H1 (cell line): Measurements from ENCODE around the gene BABAM2. TPM values are rescaled to one million over a fixed set of nuclear protein-coding genes. Genes with fewer than 3 reads are reported as not detected.

Source experiments
- CTCF ChIA-PET: fragments of 300-600 bp; sonication (Branson Sonifier 250); formaldehyde crosslinking; loops from one replicate; lab custom pipeline; 2021; ENCODE audit not compliant: partially characterized antibody; lab: Charles Lee
- POLR2A ChIA-PET: fragments of 300-600 bp; sonication (Branson Sonifier 250); formaldehyde crosslinking; loops from one replicate; lab custom pipeline; 2021; ENCODE audit warnings: inconsistent platforms; ENCODE audit not compliant: partially characterized antibody; lab: Charles Lee
- DNase-seq, 2 experiments: peaks; one replicate each; pipeline versions ENCODE4 v3.0.0 to v3.0.0-alpha.2; 2010 to 2022; ENCODE audit warnings: low spot score in 2 of 2, low read depth in 1 of 2, mixed read lengths in 1 of 2
- FAIRE-seq: peaks from 2 replicates; lab custom pipeline; 2011; peaks lifted over from hg19 to GRCh38; lab: Jason Lieb, UNC
- H2AFZ ChIP-seq: 2 replicates; pipeline ENCODE4 v1.8.1; 2012; ENCODE audit warnings: low read length, inconsistent platforms
- H2AK5ac ChIP-seq: 2 replicates; pipeline ENCODE4 v1.6.1; 2013; ENCODE audit warnings: low read depth, low read length
- H2BK120ac ChIP-seq: replicated peaks from 2 replicates; pipeline ENCODE3; 2013; ENCODE audit warnings: low read depth, low read length, inconsistent platforms
- H2BK12ac ChIP-seq: 2 replicates; pipeline ENCODE4 v1.6.1; 2013; ENCODE audit warnings: low read depth, low read length
- H2BK15ac ChIP-seq: 2 replicates; pipeline ENCODE4 v1.6.1; 2013; ENCODE audit warnings: low read length
- H2BK20ac ChIP-seq: 2 replicates; pipeline ENCODE4 v1.6.1; 2013; ENCODE audit warnings: low read length
- H2BK5ac ChIP-seq: 2 replicates; pipeline ENCODE4 v1.6.1; 2013; ENCODE audit warnings: low read depth, low read length
- H3K14ac ChIP-seq: 2 replicates; pipeline ENCODE4 v1.6.1; 2013; ENCODE audit warnings: inconsistent platforms; ENCODE audit not compliant: insufficient read length
- H3K18ac ChIP-seq: 2 replicates; pipeline ENCODE4 v1.6.1; 2013; ENCODE audit warnings: low read length; ENCODE audit errors: extremely low read depth
- H3K23ac ChIP-seq: 2 replicates; pipeline ENCODE4 v1.6.1; 2013; ENCODE audit warnings: inconsistent platforms; ENCODE audit not compliant: insufficient read length
- H3K23me2 ChIP-seq: 2 replicates; pipeline ENCODE4 v1.6.1; 2013; ENCODE audit warnings: low read depth, low read length
- H3K27ac ChIP-seq: 2 replicates; pipeline ENCODE4 v1.6.1; 2011; ENCODE audit warnings: low read depth, low read length, inconsistent platforms
- H3K27me3 ChIP-seq, 4 experiments: replicated peaks in 1 of 4; 1 replicate in 1 of 4; 2 replicates in 3 of 4; pipeline versions ENCODE4 v1.6.1 to v1.8.1; 2011 to 2013; ENCODE audit warnings: low read length in 3 of 4, mild to moderate bottlenecking in 3 of 4, inconsistent platforms in 2 of 4, mixed read lengths in 2 of 4, moderate library complexity in 1 of 4; ENCODE audit not compliant: control insufficient read depth in 3 of 4, insufficient read depth in 3 of 4; ENCODE audit errors: extremely low read depth in 1 of 4
- H3K36me3 ChIP-seq, 4 experiments: 2 replicates each; pipeline versions ENCODE4 v1.6.1 to v1.8.1; 2011 to 2013; ENCODE audit warnings: mild to moderate bottlenecking in 4 of 4, low read length in 3 of 4, moderate library complexity in 2 of 4, control low read depth in 1 of 4, inconsistent platforms in 1 of 4; ENCODE audit not compliant: insufficient read depth in 4 of 4, control insufficient read depth in 2 of 4
- H3K4ac ChIP-seq: replicated peaks from 2 replicates; pipeline ENCODE3; 2013; ENCODE audit warnings: low read length, low read depth, mixed read lengths, inconsistent platforms; ENCODE audit not compliant: insufficient read length
- H3K4me1 ChIP-seq, 4 experiments: replicated peaks in 1 of 4; 1 replicate in 1 of 4; 2 replicates in 3 of 4; pipeline versions ENCODE4 v1.6.1 to v1.8.1; 2011 to 2013; ENCODE audit warnings: low read length in 3 of 4, inconsistent platforms in 2 of 4, mixed read lengths in 1 of 4; ENCODE audit not compliant: insufficient read depth in 4 of 4, control insufficient read depth in 3 of 4
- H3K4me2 ChIP-seq, 2 experiments: 2 replicates each; pipeline versions ENCODE4 v1.6.1 to v1.8.1; 2011 to 2013; ENCODE audit warnings: low read depth in 2 of 2, low read length in 2 of 2, control low read depth in 1 of 2, inconsistent platforms in 1 of 2, mild to moderate bottlenecking in 1 of 2; ENCODE audit not compliant: insufficient read depth in 1 of 2
- H3K4me3 ChIP-seq, 4 experiments: fragments of 200-600, 300-600 bp in 1 of 4; sonication (generic), shearing (Covaris generic), sonication (Bioruptor Twin) in 1 of 4; 2 replicates each; pipeline versions ENCODE4 v1.5.1 to v1.8.1; 2011 to 2016; ENCODE audit warnings: low read length in 4 of 4, low read depth in 3 of 4, control low read depth in 2 of 4, inconsistent platforms in 2 of 4, mild to moderate bottlenecking in 2 of 4, mixed read lengths in 1 of 4, moderate library complexity in 1 of 4; ENCODE audit not compliant: insufficient read depth in 2 of 4; ENCODE audit errors: extremely low read depth in 1 of 4
- H3K56ac ChIP-seq: replicated peaks from 2 replicates; pipeline ENCODE3; 2013; ENCODE audit warnings: low read depth, mild to moderate bottlenecking, mixed read lengths, low read length, inconsistent platforms; ENCODE audit not compliant: insufficient read length
- H3K79me1 ChIP-seq: 2 replicates; pipeline ENCODE4 v1.6.1; 2013; ENCODE audit warnings: low read depth, low read length, control low read depth
- H3K79me2 ChIP-seq, 2 experiments: 2 replicates each; pipeline versions ENCODE4 v1.6.1 to v1.8.1; 2012 to 2013; ENCODE audit warnings: low read length in 2 of 2, mild to moderate bottlenecking in 2 of 2, inconsistent platforms in 1 of 2; ENCODE audit not compliant: insufficient read depth in 2 of 2, control insufficient read depth in 1 of 2
- H3K9ac ChIP-seq, 4 experiments: replicated peaks in 1 of 4; 1 replicate in 1 of 4; 2 replicates in 3 of 4; pipeline versions ENCODE4 v1.6.1 to v1.8.1; 2011 to 2013; ENCODE audit warnings: low read depth in 3 of 4, low read length in 3 of 4, control low read depth in 2 of 4, mild to moderate bottlenecking in 2 of 4, moderate library complexity in 2 of 4, inconsistent platforms in 1 of 4; ENCODE audit errors: extremely low read depth in 1 of 4
- H3K9me3 ChIP-seq, 2 experiments: 2 replicates each; pipeline versions ENCODE4 v1.6.1 to v1.8.1; 2012 to 2013; ENCODE audit warnings: mild to moderate bottlenecking in 2 of 2, moderate library complexity in 2 of 2, control low read depth in 1 of 2, inconsistent platforms in 1 of 2, low read depth in 1 of 2, low read length in 1 of 2, mixed read lengths in 1 of 2; ENCODE audit not compliant: insufficient read depth in 2 of 2
- H4K20me1 ChIP-seq, 2 experiments: replicated peaks in 1 of 2; 2 replicates each; pipeline versions ENCODE3 to v1.8.1; 2011 to 2013; ENCODE audit warnings: inconsistent platforms in 2 of 2, low read length in 2 of 2, mild to moderate bottlenecking in 1 of 2; ENCODE audit not compliant: insufficient read depth in 2 of 2, control insufficient read depth in 1 of 2
- H4K5ac ChIP-seq: 2 replicates; pipeline ENCODE4 v1.6.1; 2013; ENCODE audit warnings: low read length, low read depth, mixed read lengths, inconsistent platforms; ENCODE audit not compliant: insufficient read length
- H4K8ac ChIP-seq: 2 replicates; pipeline ENCODE4 v1.8.0; 2013; ENCODE audit warnings: mild to moderate bottlenecking, moderate library complexity, low read length, inconsistent platforms; ENCODE audit not compliant: insufficient read depth; ENCODE audit errors: extremely low read depth
- H4K91ac ChIP-seq: replicated peaks from 2 replicates; pipeline ENCODE3; 2013; ENCODE audit warnings: low read length, mixed read lengths, inconsistent platforms; ENCODE audit not compliant: insufficient read length
- FOSL1 ChIP-seq: IDR thresholded peaks from 2 replicates; pipeline ENCODE4 v1.6.1; 2011; ENCODE audit warnings: mild to moderate bottlenecking, low read depth, low read length, moderate library complexity; ENCODE audit not compliant: insufficient read depth
- TAF7 ChIP-seq: optimal IDR thresholded peaks from 2 replicates; pipeline ENCODE3; 2011; ENCODE audit warnings: low read depth, mild to moderate bottlenecking, inconsistent platforms, low read length, moderate library complexity, borderline replicate concordance
- WGBS, 2 experiments: shearing (Covaris generic) in 1 of 2; methylation state at CpG; one replicate each; pipeline versions ENCODE4 v1.1.6 to v1.1.7; 2013 to 2015; ENCODE audit warnings: low lambda C conversion rate in 2 of 2, mixed read lengths in 2 of 2, inconsistent platforms in 1 of 2, low coverage in 1 of 2, missing lambda C conversion rate in 1 of 2; ENCODE audit not compliant: insufficient replicate concordance in 2 of 2, insufficient coverage in 1 of 2, insufficient read length in 1 of 2; ENCODE audit errors: extremely low coverage in 1 of 2, missing lambda C conversion rate in 1 of 2; 5-methylcytosine and 5-hydroxymethylcytosine counted together
- polyA plus RNA-seq, 7 experiments: library from polyadenylated mRNA; depleted of rRNA in 3 of 7; stranded (reverse) in 5 of 7; unstranded in 2 of 7; fragments of >200 nt in 5 of 7; fragments of 200-250 nt in 2 of 7; gene quantifications; 1 replicate in 5 of 7; 2 replicates in 1 of 7; 4 replicates in 1 of 7; pipeline versions ENCODE4 v1.2.1 to v1.2.3, GENCODE V29; 2011 to 2013; ENCODE audit warnings: missing spikeins in 2 of 7, mixed read lengths in 2 of 7
- total RNA-seq: library from RNA; stranded (reverse); fragmentation: NEBNext Ultra II Directional; extraction: Animal tissue kit (Norgen Biotek cat#: 25700); gene quantifications from 2 replicates; pipeline ENCODE4 v1.2.1, GENCODE V29; 2021

The BABAM2 gene
- total and polyA plus RNA-seq, 2 of the 8 experiments (the other 6 are each of a cell fraction or from before 2014, with no cell fraction given): 15.8 to 20.9 TPM

DNA sequence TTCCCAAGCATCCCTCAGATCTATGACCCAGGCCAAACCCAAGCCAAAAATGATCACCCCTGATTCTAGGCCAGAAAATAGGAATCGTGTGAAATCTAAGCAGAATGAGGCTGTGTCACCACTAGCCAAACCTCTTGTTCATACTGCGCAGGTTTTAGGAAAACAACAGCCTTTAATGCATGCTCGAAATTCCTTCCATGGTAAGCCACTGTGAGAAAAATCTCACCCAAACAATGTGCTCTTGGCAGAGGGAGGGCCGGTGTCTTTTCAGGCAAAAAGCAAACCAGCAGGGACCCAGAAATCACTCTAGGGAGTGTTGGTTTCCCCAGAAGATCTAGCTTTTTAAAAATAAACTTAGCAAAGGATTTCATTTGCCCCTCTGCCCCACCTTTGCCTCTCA lies 430.9 kb downstream of the BABAM2 start:
- H4K8ac ChIP-seq: no peak overlapping the region
- H2BK15ac ChIP-seq: no peak overlapping the region
- no peak overlapping the region for H3K9ac ChIP-seq
- peak; percentile 89 for FAIRE-seq
- H2BK5ac ChIP-seq: no peak overlapping the region
- H3K79me1 ChIP-seq: no peaks in the 10 kb centered on the region
- no peak overlapping the region for H3K4ac ChIP-seq
- H3K23me2 ChIP-seq: no peaks in the 10 kb centered on the region
- no peak for DNase-seq
- no peak overlapping the region for H3K18ac ChIP-seq
- POLR2A ChIA-PET: interaction anchor here (1.2 kb wide), 1 partner anchor 70 kb away, joined by 3 read pairs; no protein-coding TSS in a partner anchor
- no peak overlapping the region for H4K5ac ChIP-seq
- WGBS, 2 experiments: 32% methylated on average over 4 of the region's 4 CpGs; no CpG with 5 or more reads in 1 of the 2 experiments
- no peaks in the 10 kb centered on the region for H4K20me1 ChIP-seq
- no peak overlapping the region for H2BK20ac ChIP-seq
- H3K14ac ChIP-seq: no peak overlapping the region
- no peak overlapping the region for H3K56ac ChIP-seq
- H3K79me2 ChIP-seq: no peaks in the 10 kb centered on the region
- H3K23ac ChIP-seq: no peak overlapping the region
- no peak overlapping the region for H2AFZ ChIP-seq
- CTCF ChIA-PET: interaction anchor here (1.1 kb wide), 1 partner anchor 71 kb away, joined by 3 read pairs; no protein-coding TSS in a partner anchor
- H3K9me3 ChIP-seq: no peaks in the 10 kb centered on the region
- H3K4me1 ChIP-seq: peaks cover 14 to 43% (median 29%) of the 10 kb centered on the region in 4 experiments
- H3K4me3 ChIP-seq: no peak overlapping the region
- H3K4me2 ChIP-seq: peak overlapping the region; percentile 31 to 50; a peak in 3 of 4 replicates
- peak overlapping the region; percentile 54; the same call in 1 of the 2 replicates for H2BK12ac ChIP-seq
- H3K27ac ChIP-seq: no peak overlapping the region; the same call in 1 of the 2 replicates
- H3K36me3 ChIP-seq: no peaks in the 10 kb centered on the region
- H2BK120ac ChIP-seq: no peak overlapping the region
- H3K27me3 ChIP-seq: no peaks in the 10 kb centered on the region
- no peak overlapping the region for H2AK5ac ChIP-seq
- H4K91ac ChIP-seq: no peak overlapping the region
- TF ChIP-seq TAF7: no peak
- TF ChIP-seq FOSL1: no peak
